K562 (cell line): Measurements from ENCODE around the gene ALK. TPM values are rescaled to one million over a fixed set of nuclear protein-coding genes. Genes with fewer than 3 reads are reported as not detected.

ENCODE experiments used
- ATAC-seq: fragments of 200-7000 bp; cut with Tn5 transposase; 3 replicates; pipeline ENCODE4 v1.9.1; 2020; ENCODE audit warnings: moderate library complexity
- BruUV-seq: library from RNA; stranded (reverse); fragments of 400-500 nt; replicated peaks from 2 replicates; lab custom pipeline; 2021; lab: Mats Ljungman, UMichigan
- CTCF ChIA-PET: fragments of 300-600 bp; formaldehyde crosslinking; extraction: SDS; loops from one replicate; lab custom pipeline; 2021; ENCODE audit warnings: low intra/inter-chr PET ratio; lab: Yijun Ruan, JAX
- POLR2A ChIA-PET: fragments of 300-600, 350-650 bp; sonication (Branson Sonifier 250); formaldehyde crosslinking; extraction: SDS; loops from one replicate; lab custom pipeline; 2021; ENCODE audit warnings: antibody characterized with exemption, inconsistent platforms; lab: Yijun Ruan, JAX
- DNase-seq, 4 experiments: peaks; one replicate each; pipeline versions ENCODE4 v3.0.0 to v3.0.0-alpha.2; 2011 to 2018; ENCODE audit warnings: low spot score in 3 of 4, mixed read lengths in 3 of 4; ENCODE audit errors: extremely low read depth in 1 of 4
- FAIRE-seq: peaks from 2 replicates; lab custom pipeline; 2011; peaks lifted over from hg19 to GRCh38; lab: Jason Lieb, UNC
- H2AFZ ChIP-seq: 2 replicates; pipeline ENCODE4 v1.6.0; 2011; ENCODE audit warnings: low read depth, low read length, control low read depth, inconsistent platforms
- H3K27ac ChIP-seq: fragments of 200-600 bp; 3 replicates; pipeline ENCODE4 v1.8.0; 2011; ENCODE audit warnings: low read depth, mild to moderate bottlenecking, control low read depth, inconsistent platforms, low read length, moderate library complexity, mixed read lengths; ENCODE audit errors: extremely low read depth
- H3K27me3 ChIP-seq, 2 experiments: fragments of 300-600 bp in 1 of 2; 2 replicates in 1 of 2; 3 replicates in 1 of 2; pipeline versions ENCODE4 v1.6.0 to v1.8.0; 2011; ENCODE audit warnings: inconsistent platforms in 2 of 2, low read length in 2 of 2, mild to moderate bottlenecking in 1 of 2, mixed read lengths in 1 of 2, moderate library complexity in 1 of 2; ENCODE audit not compliant: control insufficient read depth in 2 of 2, insufficient read depth in 2 of 2
- H3K36me3 ChIP-seq: fragments of 300-600 bp; 3 replicates; pipeline ENCODE4 v1.8.0; 2011; ENCODE audit warnings: mild to moderate bottlenecking, low read length, inconsistent platforms; ENCODE audit not compliant: control insufficient read depth, insufficient read depth
- H3K4me1 ChIP-seq, 2 experiments: fragments of 200-600 bp in 1 of 2; replicated peaks in 1 of 2; 2 replicates in 1 of 2; 3 replicates in 1 of 2; pipeline versions ENCODE4 v1.5.1 to v1.8.0; 2011; ENCODE audit warnings: inconsistent platforms in 2 of 2, low read length in 2 of 2, mild to moderate bottlenecking in 1 of 2, mixed read lengths in 1 of 2, moderate library complexity in 1 of 2; ENCODE audit not compliant: control insufficient read depth in 2 of 2, insufficient read depth in 2 of 2
- H3K4me2 ChIP-seq: 2 replicates; pipeline ENCODE4 v1.6.1; 2011; ENCODE audit warnings: low read length, control low read depth, inconsistent platforms, mixed read lengths; ENCODE audit not compliant: insufficient read depth
- H3K4me3 ChIP-seq: fragments of 200-600 bp; sonication (generic), shearing (Covaris generic); 2 replicates; pipeline ENCODE4 v1.5.1; 2016; ENCODE audit warnings: control low read depth, inconsistent platforms
- H3K79me2 ChIP-seq: fragments of 200-600 bp; 3 replicates; pipeline ENCODE4 v1.8.0; 2011; ENCODE audit warnings: low read length, inconsistent platforms; ENCODE audit not compliant: control insufficient read depth, insufficient read depth
- H3K9ac ChIP-seq, 2 experiments: 2 replicates each; pipeline versions ENCODE4 v1.6.0 to v1.6.1; 2011; ENCODE audit warnings: low read depth in 2 of 2, low read length in 2 of 2, control low read depth in 1 of 2, inconsistent platforms in 1 of 2, mild to moderate bottlenecking in 1 of 2, mixed read lengths in 1 of 2; ENCODE audit not compliant: insufficient read depth in 1 of 2
- H3K9me1 ChIP-seq: one replicate; pipeline ENCODE4 v1.6.0; 2011; ENCODE audit warnings: inconsistent platforms, mild to moderate bottlenecking, low read length, moderate library complexity; ENCODE audit not compliant: control insufficient read depth, insufficient read depth
- H3K9me3 ChIP-seq: replicated peaks from 2 replicates; pipeline ENCODE4 v1.5.1; 2011; ENCODE audit warnings: low read depth, low read length, inconsistent platforms; ENCODE audit not compliant: control insufficient read depth, insufficient read depth
- H4K20me1 ChIP-seq: replicated peaks from 2 replicates; pipeline ENCODE4 v1.6.1; 2011; ENCODE audit warnings: low read length, inconsistent platforms, mixed read lengths; ENCODE audit not compliant: control insufficient read depth, insufficient read depth
- CBFA2T3 ChIP-seq: fragments of 450-650 bp; IDR thresholded peaks from 2 replicates; pipeline ENCODE4 v1.6.1; 2017
- NEUROD1 ChIP-seq: fragments of 150-350 bp; IDR thresholded peaks from 2 replicates; pipeline ENCODE4 v1.6.1; 2014; ENCODE audit warnings: borderline replicate concordance, low read length, low read depth; ENCODE audit not compliant: partially characterized antibody
- NR2F6 ChIP-seq: fragments of 450-650 bp; formaldehyde crosslinking; IDR thresholded peaks from 2 replicates; pipeline ENCODE4 v1.4.0; 2020; ENCODE audit warnings: mild to moderate bottlenecking
- PTRF ChIP-seq: fragments of 450-650 bp; IDR thresholded peaks from 2 replicates; pipeline ENCODE4 v1.6.1; 2016; ENCODE audit warnings: mild to moderate bottlenecking, missing genetic modification characterization, missing compliant biosample characterization
- TFAM ChIP-seq: fragments of 250-450 bp; sonication (Bioruptor Pico); conservative IDR thresholded peaks from 2 replicates; pipeline ENCODE4 v1.5.0; 2021; ENCODE audit warnings: mild to moderate bottlenecking, moderate library complexity
- ZNF23 ChIP-seq: fragments of 250-450 bp; sonication (Bioruptor Pico); IDR thresholded peaks from 2 replicates; pipeline ENCODE4 v1.4.0; 2020; ENCODE audit warnings: mild to moderate bottlenecking
- ZNF24 ChIP-seq: fragments of 450-650 bp; IDR thresholded peaks from 2 replicates; pipeline ENCODE4 v1.6.1; 2016
- ZNF785 ChIP-seq: fragments of 250-450 bp; sonication (Bioruptor Pico); IDR thresholded peaks from 2 replicates; pipeline ENCODE4 v1.4.0; 2020; ENCODE audit warnings: mild to moderate bottlenecking
- WGBS: fragments of 100-300 bp; shearing (Covaris generic); methylation state at CpG from one replicate; pipeline ENCODE4 v1.1.6; 2016; ENCODE audit warnings: low coverage, mixed read lengths; ENCODE audit not compliant: insufficient coverage; ENCODE audit errors: missing lambda C conversion rate; 5-methylcytosine and 5-hydroxymethylcytosine counted together
- in situ Hi-C: fragments of 300-500 bp; cut with MboI; formaldehyde crosslinking; loops from 4 replicates; pipeline ENCODE4 v1.15.0; 2018; ENCODE audit warnings: inconsistent platforms, mixed read lengths
- intact Hi-C: fragments of 100-400 bp; cut with micrococcal nuclease; formaldehyde crosslinking; loops from 2 replicates; pipeline ENCODE4 v1.14.2; 2022
- polyA plus RNA-seq, 8 experiments: library from polyadenylated mRNA; depleted of rRNA in 4 of 8; stranded (reverse) in 5 of 8; unstranded in 3 of 8; fragments of >200 nt; fragmentation: Nextera tagmentation in 2 of 8; fragmentation: Illumina TruSeq in 1 of 8; extraction: Ambion mirVana in 2 of 8; extraction: Trizol in 1 of 8; gene quantifications; 2 replicates each; pipeline versions ENCODE4 v1.2.1 to v1.2.3, GENCODE V29; 2011 to 2014; ENCODE audit warnings: inconsistent platforms in 1 of 8, missing spikeins in 1 of 8
- total RNA-seq, 7 experiments: library from RNA; depleted of rRNA in 6 of 7; stranded (reverse); fragments of >200 nt in 6 of 7; fragmentation: Illumina TruSeq in 2 of 7; extraction: Trizol in 2 of 7; gene quantifications; 2 replicates each; pipeline versions ENCODE4 v1.2.1 to v1.2.3, GENCODE V29; 2011 to 2021; ENCODE audit warnings: low replicate concordance in 1 of 7
- TF ChIP-seq, protein P1 (sequence below): IDR thresholded peaks from 2 replicates; pipeline ENCODE4 v1.6.1; 2012; ENCODE audit warnings: low read depth, low read length, improper control_type of control experiment, borderline replicate concordance
- TF ChIP-seq, protein P2 (sequence below): sonication (generic); formaldehyde crosslinking; IDR thresholded peaks from 2 replicates; pipeline ENCODE4 v1.8.1; 2023; ENCODE audit warnings: mild to moderate bottlenecking, missing genetic modification reagents
- TF ChIP-seq, protein P3 (sequence below): fragments of 450-650 bp; IDR thresholded peaks from 2 replicates; pipeline ENCODE4 v1.6.1; 2016; ENCODE audit warnings: low read depth

Gene ALK
- total and polyA plus RNA-seq, 9 of the 15 experiments (the other 6 are each of a cell fraction or from before 2014, with no cell fraction given), result not detected

DNA sequence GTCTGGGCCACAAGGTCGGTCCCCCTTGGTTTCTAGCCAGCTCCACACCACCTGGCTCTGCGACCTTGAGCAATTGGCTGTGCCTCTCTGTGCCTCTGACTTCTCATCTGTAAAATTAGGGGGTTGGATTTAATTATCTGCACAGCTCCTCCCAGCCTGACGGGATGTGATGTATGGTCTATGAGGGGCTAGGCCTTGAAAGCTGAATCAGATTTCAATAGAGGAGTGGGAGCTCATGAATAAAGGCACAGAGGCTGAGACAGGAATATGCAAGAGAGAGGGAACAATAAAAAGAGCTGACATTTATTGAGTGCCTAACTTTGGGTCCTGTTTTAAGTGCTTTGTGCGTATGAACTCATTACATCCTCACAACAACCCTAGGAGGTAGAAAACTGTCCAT is 104.7 kb downstream of the ALK start (continued):
- TF ChIP-seq, protein P1, sequence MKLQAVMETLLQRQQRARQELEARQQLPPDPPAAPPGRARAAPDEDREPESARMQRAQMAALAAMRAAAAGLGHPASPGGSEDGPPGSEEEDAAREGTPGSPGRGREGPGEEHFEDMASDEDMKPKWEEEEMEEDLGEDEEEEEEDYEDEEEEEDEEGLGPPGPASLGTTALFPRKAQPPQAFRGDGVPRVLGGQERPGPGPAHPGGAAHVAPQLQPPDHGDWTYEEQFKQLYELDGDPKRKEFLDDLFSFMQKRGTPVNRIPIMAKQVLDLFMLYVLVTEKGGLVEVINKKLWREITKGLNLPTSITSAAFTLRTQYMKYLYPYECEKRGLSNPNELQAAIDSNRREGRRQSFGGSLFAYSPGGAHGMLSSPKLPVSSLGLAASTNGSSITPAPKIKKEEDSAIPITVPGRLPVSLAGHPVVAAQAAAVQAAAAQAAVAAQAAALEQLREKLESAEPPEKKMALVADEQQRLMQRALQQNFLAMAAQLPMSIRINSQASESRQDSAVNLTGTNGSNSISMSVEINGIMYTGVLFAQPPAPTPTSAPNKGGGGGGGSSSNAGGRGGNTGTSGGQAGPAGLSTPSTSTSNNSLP, result no peak
- TF ChIP-seq CBFA2T3, result no peak

DNA sequence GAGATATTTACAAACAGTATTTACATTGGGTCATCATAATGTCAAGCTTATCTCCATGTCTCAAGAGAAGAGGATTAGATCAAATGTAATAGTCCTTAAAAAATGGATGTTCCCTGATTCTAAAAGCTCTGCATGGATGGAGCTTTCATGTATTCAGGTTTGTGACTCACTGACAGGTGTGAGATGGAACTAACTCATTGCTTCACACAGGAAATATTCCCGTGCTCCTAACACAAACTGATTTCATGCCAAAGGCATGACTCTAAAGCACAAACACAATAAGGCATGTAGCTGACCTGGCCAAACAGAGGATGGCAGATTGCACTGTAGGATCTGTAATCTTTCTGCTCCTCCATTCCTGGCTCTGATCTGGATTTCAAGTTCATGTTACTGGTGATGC is 110.0 kb downstream of the ALK start:
- Histone ChIP-seq H3K9me1 (no peaks in the 10 kb centered on the region), H3K9ac (no peak overlapping the region), H3K36me3 (no peaks in the 10 kb centered on the region), H3K4me1 (no peaks in the 10 kb centered on the region), H3K27ac (no peak overlapping the region), H2AFZ (no peak overlapping the region), H3K79me2 (no peaks in the 10 kb centered on the region), H3K27me3 (no peaks in the 10 kb centered on the region), H4K20me1 (no peaks in the 10 kb centered on the region), H3K4me3 (no peak overlapping the region), H3K4me2 (no peak overlapping the region), H3K9me3 (no peaks in the 10 kb centered on the region)
- WGBS, result 0% methylated on average over 1 of the region's 1 CpG
- ChIA-PET CTCF (no interaction called here), POLR2A (interaction anchor here (0.7 kb wide), 1 partner anchor 583 kb away, joined by 3 read pairs; no protein-coding TSS in a partner anchor)
- ATAC-seq (no peak), DNase-seq (no peak), FAIRE-seq (no peak)
- no TSS peak for BruUV-seq
- intact Hi-C loops, result no loop called here
- in situ Hi-C loops, result no loop called here
- TF ChIP-seq TFAM (CRISPR knock-in tag), result no peak
- no peak for TF ChIP-seq ZNF785 (CRISPR knock-in tag)
- TF ChIP-seq, protein P2, sequence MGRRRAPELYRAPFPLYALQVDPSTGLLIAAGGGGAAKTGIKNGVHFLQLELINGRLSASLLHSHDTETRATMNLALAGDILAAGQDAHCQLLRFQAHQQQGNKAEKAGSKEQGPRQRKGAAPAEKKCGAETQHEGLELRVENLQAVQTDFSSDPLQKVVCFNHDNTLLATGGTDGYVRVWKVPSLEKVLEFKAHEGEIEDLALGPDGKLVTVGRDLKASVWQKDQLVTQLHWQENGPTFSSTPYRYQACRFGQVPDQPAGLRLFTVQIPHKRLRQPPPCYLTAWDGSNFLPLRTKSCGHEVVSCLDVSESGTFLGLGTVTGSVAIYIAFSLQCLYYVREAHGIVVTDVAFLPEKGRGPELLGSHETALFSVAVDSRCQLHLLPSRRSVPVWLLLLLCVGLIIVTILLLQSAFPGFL, result no peak
- no peak for TF ChIP-seq NEUROD1
- TF ChIP-seq ZNF24, result no peak
- TF ChIP-seq NR2F6 (CRISPR knock-in tag), result no peak
- TF ChIP-seq, protein P3, sequence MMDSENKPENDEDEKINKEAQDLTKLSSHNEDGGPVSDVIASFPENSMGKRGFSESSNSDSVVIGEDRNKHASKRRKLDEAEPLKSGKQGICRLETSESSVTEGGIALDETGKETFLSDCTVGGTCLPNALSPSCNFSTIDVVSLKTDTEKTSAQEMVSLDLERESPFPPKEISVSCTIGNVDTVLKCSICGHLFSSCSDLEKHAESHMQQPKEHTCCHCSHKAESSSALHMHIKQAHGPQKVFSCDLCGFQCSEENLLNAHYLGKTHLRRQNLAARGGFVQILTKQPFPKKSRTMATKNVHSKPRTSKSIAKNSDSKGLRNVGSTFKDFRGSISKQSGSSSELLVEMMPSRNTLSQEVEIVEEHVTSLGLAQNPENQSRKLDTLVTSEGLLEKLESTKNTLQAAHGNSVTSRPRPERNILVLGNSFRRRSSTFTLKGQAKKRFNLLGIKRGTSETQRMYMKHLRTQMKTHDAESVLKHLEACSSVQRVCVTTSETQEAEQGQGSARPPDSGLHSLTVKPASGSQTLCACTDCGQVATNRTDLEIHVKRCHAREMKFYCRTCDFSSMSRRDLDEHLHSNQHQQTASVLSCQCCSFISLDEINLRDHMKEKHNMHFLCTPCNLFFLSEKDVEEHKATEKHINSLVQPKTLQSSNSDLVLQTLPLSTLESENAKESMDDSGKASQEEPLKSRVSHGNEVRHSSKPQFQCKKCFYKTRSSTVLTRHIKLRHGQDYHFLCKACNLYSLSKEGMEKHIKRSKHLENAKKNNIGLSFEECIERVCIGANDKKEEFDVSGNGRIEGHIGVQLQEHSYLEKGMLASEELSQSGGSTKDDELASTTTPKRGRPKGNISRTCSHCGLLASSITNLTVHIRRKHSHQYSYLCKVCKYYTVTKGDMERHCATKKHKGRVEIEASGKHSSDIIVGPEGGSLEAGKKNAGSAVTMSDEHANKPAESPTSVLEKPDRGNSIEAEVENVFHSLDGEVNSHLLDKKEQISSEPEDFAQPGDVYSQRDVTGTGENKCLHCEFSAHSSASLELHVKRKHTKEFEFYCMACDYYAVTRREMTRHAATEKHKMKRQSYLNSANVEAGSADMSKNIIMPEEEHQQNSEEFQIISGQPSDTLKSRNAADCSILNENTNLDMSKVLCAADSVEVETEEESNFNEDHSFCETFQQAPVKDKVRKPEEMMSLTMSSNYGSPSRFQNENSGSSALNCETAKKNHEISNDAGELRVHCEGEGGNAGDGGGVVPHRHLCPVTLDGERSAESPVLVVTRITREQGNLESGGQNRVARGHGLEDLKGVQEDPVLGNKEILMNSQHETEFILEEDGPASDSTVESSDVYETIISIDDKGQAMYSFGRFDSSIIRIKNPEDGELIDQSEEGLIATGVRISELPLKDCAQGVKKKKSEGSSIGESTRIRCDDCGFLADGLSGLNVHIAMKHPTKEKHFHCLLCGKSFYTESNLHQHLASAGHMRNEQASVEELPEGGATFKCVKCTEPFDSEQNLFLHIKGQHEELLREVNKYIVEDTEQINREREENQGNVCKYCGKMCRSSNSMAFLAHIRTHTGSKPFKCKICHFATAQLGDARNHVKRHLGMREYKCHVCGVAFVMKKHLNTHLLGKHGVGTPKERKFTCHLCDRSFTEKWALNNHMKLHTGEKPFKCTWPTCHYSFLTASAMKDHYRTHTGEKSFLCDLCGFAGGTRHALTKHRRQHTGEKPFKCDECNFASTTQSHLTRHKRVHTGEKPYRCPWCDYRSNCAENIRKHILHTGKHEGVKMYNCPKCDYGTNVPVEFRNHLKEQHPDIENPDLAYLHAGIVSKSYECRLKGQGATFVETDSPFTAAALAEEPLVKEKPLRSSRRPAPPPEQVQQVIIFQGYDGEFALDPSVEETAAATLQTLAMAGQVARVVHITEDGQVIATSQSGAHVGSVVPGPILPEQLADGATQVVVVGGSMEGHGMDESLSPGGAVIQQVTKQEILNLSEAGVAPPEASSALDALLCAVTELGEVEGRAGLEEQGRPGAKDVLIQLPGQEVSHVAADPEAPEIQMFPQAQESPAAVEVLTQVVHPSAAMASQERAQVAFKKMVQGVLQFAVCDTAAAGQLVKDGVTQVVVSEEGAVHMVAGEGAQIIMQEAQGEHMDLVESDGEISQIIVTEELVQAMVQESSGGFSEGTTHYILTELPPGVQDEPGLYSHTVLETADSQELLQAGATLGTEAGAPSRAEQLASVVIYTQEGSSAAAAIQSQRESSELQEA, result no peak
- no peak for TF ChIP-seq ZNF23 (CRISPR knock-in tag)
- TF ChIP-seq PTRF, result no peak
